GM18526 (cell line): ENCODE results near the gene ATF1.

Experiments
- POLR2A ChIP-seq: IDR thresholded peaks from 3 replicates; pipeline ENCODE4 v1.6.1; 2011; ENCODE audit not compliant: insufficient read length; ENCODE audit errors: extremely low read depth

ATF1 gene

GRCh38 chr12:50742776-50743175, 21.1 kb upstream of the ATF1 start:
- TF ChIP-seq POLR2A = no peak

- TF ChIP-seq POLR2A = no peak
Measured at GRCh38 chr12:50745861-50746260, 18.0 kb upstream of the ATF1 start.

GRCh38 chr12:50746431-50746830, 17.5 kb upstream of the ATF1 start:
- no peak for TF ChIP-seq POLR2A

- no peak for TF ChIP-seq POLR2A
Measured at GRCh38 chr12:50747817-50748216, 16.1 kb upstream of the ATF1 start.

- no peak for TF ChIP-seq POLR2A
Measured at GRCh38 chr12:50749459-50749882, 14.4 kb upstream of the ATF1 start.

GRCh38 chr12:50750366-50750765, 13.5 kb upstream of the ATF1 start:
- TF ChIP-seq POLR2A = no peak

GRCh38 chr12:50751948-50752721, 11.8 kb upstream of the ATF1 start:
- TF ChIP-seq POLR2A = no peak

- TF ChIP-seq POLR2A = no peak
Measured at GRCh38 chr12:50753232-50753769, 10.6 kb upstream of the ATF1 start.

- peak; percentile 51 for TF ChIP-seq POLR2A
Measured at GRCh38 chr12:50764286-50765094, 589 bp downstream of the ATF1 start.

GRCh38 chr12:50765095-50765911, 1.4 kb downstream of the ATF1 start:
- no peak for TF ChIP-seq POLR2A

- TF ChIP-seq POLR2A = no peak
Measured at GRCh38 chr12:50768391-50768790, 4.5 kb downstream of the ATF1 start.

GRCh38 chr12:50771409-50771808, 7.5 kb downstream of the ATF1 start:
- no peak for TF ChIP-seq POLR2A

- TF ChIP-seq POLR2A = no peak
Measured at GRCh38 chr12:50772470-50772869, 8.6 kb downstream of the ATF1 start.

GRCh38 chr12:50772877-50773276, 9.0 kb downstream of the ATF1 start:
- TF ChIP-seq POLR2A = no peak

- TF ChIP-seq POLR2A = no peak
Measured at GRCh38 chr12:50775251-50775650, 11.3 kb downstream of the ATF1 start.
